Ovary (tissue), 9 donors: ENCODE data around the gene DAB2IP. TPM values are rescaled to one million over a fixed set of nuclear protein-coding genes. Genes with fewer than 3 reads are reported as not detected.

Experiments used
- DNase-seq, 5 donors: peaks; one replicate each; pipeline ENCODE4 v3.0.0-alpha.2; 2019 to 2020
- H3K27ac ChIP-seq, 2 donors: fragments of 200-600 bp; one replicate each; pipeline versions ENCODE4 v1.5.1 to v1.8.0; 2019 to 2022
- H3K27me3 ChIP-seq: fragments of 200-600 bp; one replicate; pipeline ENCODE4 v1.8.0; 2022
- H3K36me3 ChIP-seq: fragments of 200-600 bp; sonication (generic); one replicate; pipeline ENCODE4 v1.5.1; 2019
- H3K4me1 ChIP-seq: one replicate; pipeline ENCODE4 v1.8.1; 2013; ENCODE audit warnings: mild to moderate bottlenecking, moderate library complexity; ENCODE audit not compliant: insufficient read depth
- H3K4me3 ChIP-seq: fragments of 200-600 bp; sonication (generic); one replicate; pipeline ENCODE4 v1.5.1; 2017
- H3K9me3 ChIP-seq, 2 donors: fragments of 200-600 bp in 1 of 2; sonication (generic) in 1 of 2; one replicate each; pipeline versions ENCODE4 v1.5.1 to v1.8.1; 2013 to 2019; ENCODE audit warnings: mild to moderate bottlenecking in 1 of 2, moderate library complexity in 1 of 2
- CTCF ChIP-seq, 3 donors: fragments of 450-650 bp in 2 of 3; fragments of 200-600 bp in 1 of 3; IDR thresholded peaks; one replicate each; pipeline versions ENCODE4 v1.5.1 to v1.8.0; 2016 to 2022; ENCODE audit warnings: antibody characterized with exemption in 3 of 3, mild to moderate bottlenecking in 1 of 3
- EP300 ChIP-seq: sonication (generic); formaldehyde crosslinking; IDR thresholded peaks from one replicate; pipeline ENCODE4 v1.6.1; 2017; ENCODE audit warnings: antibody characterized with exemption
- POLR2A ChIP-seq: fragments of 450-650 bp; IDR thresholded peaks from one replicate; pipeline ENCODE4 v1.6.1; 2017; ENCODE audit warnings: antibody characterized with exemption, mild to moderate bottlenecking, moderate library complexity
- WGBS, 3 donors: extraction: QIAGEN DNeasy Blood & Tissue Kit in 1 of 3; methylation state at CpG; one replicate each; pipeline versions ENCODE4 v1.1.5 to v1.1.7; 2013 to 2017; 5-methylcytosine and 5-hydroxymethylcytosine counted together
- intact Hi-C, 4 donors: fragments of 100-400 bp; cut with DNase I; formaldehyde crosslinking; loops; one replicate each; pipeline versions ENCODE4 v1.11.0 to v1.15.1; 2022 to 2023
- polyA plus RNA-seq, 2 donors: library from polyadenylated mRNA; stranded (reverse); fragments of 200-250 nt in 1 of 2; fragments of 350-450 nt in 1 of 2; fragmentation: Illumina TruSeq in 1 of 2; extraction: RNeasy Lipid Tissue Mini Kit (QIAGEN cat#74804) in 1 of 2; gene quantifications; one replicate each; pipeline ENCODE4 v1.2.3, GENCODE V29; 2013 to 2014
- total RNA-seq, 7 donors: library from RNA; depleted of rRNA in 2 of 7; stranded (reverse); fragments of >200 nt in 2 of 7; fragmentation: NEBNext Ultra II Directional in 3 of 7; extraction: Animal tissue kit (Norgen Biotek cat#: 25700) in 3 of 7; gene quantifications; one replicate each; pipeline versions ENCODE4 v1.1.0 to v1.2.4, GENCODE V29; 2016 to 2023
- donor health status: DM: no; HTN: no; CAD: no; lungs with moderate emphysema.
- donor health status: DM: no; HTN: no; CAD: no.
- donor health status: Bipolar disorder and iron deficiency.
- donor health status: DM: yes; HTN: yes; CAD: no.
- donor health status: DM: no; HTN: no; CAD: no.
- donor health status: DM: yes; HTN: yes; CAD: no.

DAB2IP gene
- total and polyA plus RNA-seq, 9 donors, result 9.3 to 95.0 (median 70.6) TPM

DNA sequence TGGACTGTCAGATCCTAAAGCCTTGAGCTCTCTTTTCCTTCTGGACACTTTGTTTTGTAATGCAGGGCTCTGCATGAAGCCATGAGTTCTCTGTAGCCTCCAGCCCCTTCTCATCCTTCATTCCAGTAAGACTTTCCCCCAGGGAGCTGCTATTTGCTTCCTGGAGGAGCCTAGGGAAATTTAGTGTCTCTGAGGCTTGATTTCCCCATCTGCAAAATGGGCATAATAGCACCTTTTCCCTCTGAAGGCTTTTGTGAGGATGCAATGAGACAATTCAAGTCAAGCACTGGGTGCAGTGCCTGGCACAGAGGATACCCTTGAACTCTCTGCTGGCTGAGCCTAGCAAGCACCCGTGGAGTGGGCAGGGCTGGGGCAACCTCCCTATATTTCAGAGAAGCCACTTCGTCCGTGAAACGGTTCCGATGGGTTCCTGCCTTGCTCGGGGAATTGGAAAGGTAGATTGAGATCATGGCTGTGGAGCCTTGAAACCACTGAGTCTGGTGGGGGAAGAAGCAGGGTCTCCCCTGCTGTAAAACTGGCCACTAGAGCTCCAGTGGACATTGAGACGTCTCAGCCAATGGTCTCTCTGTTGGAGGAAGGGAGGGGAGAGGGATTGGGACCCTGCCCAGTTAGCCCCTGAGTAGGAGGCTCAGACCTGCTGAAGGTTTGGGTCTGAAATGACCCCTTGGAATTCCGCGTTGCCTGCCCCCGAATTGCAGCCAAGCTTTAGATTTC lies 14.3 kb upstream of the DAB2IP start:
- DNase-seq, result peak in 1 of 5 donors; percentile 16
- Histone ChIP-seq H3K36me3 (no peaks in the 10 kb centered on the region), H3K27ac (no peak overlapping the region), H3K9me3 (no peaks in the 10 kb centered on the region), H3K4me1 (peaks cover 5% of the 10 kb centered on the region), H3K4me3 (no peak overlapping the region), H3K27me3 (no peaks in the 10 kb centered on the region)
- 65 to 73% (median 69%) methylated on average over 10 of the region's 10 CpGs for WGBS, 3 donors
- TF ChIP-seq CTCF (IDR thresholded peaks at IDR 0.05) (no peak), EP300 (no peak), POLR2A (no peak)
- intact Hi-C loops, result loop anchor here in 1 of 4 donors (5.0 kb wide), 1 partner anchor 355 kb away; no protein-coding TSS in a partner anchor

GRCh38 chr9:121637713-121638220 lies 13.7 kb upstream of the DAB2IP start:
- Histone ChIP-seq H3K27ac (no peak overlapping the region), H3K27me3 (no peaks in the 10 kb centered on the region), H3K4me1 (peaks cover 5% of the 10 kb centered on the region), H3K9me3 (no peaks in the 10 kb centered on the region), H3K36me3 (no peaks in the 10 kb centered on the region), H3K4me3 (no peak overlapping the region)
- intact Hi-C loops, result loop anchor here in 1 of 4 donors (5.0 kb wide), 1 partner anchor 355 kb away; no protein-coding TSS in a partner anchor
- WGBS, 3 donors, result 42 to 52% (median 49%) methylated on average over 8 of the region's 8 CpGs
- peak in 1 of 5 donors; percentile 22 for DNase-seq
- no peak for TF ChIP-seq EP300
- TF ChIP-seq CTCF (IDR thresholded peaks at IDR 0.05), result no peak

- no peak overlapping the region for H3K4me3 ChIP-seq
- no peaks in the 10 kb centered on the region for H3K27me3 ChIP-seq
- no peaks in the 10 kb centered on the region for H3K36me3 ChIP-seq
- WGBS, 3 donors, result 93 to 97% (median 95%) methylated on average over 8 of the region's 8 CpGs
- intact Hi-C loops, result loop anchor here in 1 of 4 donors (5.0 kb wide), 1 partner anchor 354 kb away; no protein-coding TSS in a partner anchor
- H3K27ac ChIP-seq, result no peak overlapping the region
- peaks cover 5% of the 10 kb centered on the region for H3K4me1 ChIP-seq
- H3K9me3 ChIP-seq, result no peaks in the 10 kb centered on the region
- TF ChIP-seq CTCF (IDR thresholded peaks at IDR 0.05) (no peak), POLR2A (no peak), EP300 (no peak)
- no peak for DNase-seq
Observed at GRCh38 chr9:121638399-121638798, 13.0 kb upstream of the DAB2IP start.

- DNase-seq, result no peak
- Histone ChIP-seq H3K9me3 (no peaks in the 10 kb centered on the region), H3K4me1 (peaks cover 5% of the 10 kb centered on the region), H3K27me3 (no peaks in the 10 kb centered on the region), H3K27ac (no peak overlapping the region), H3K36me3 (no peaks in the 10 kb centered on the region), H3K4me3 (no peak overlapping the region)
- TF ChIP-seq EP300 (no peak), CTCF (IDR thresholded peaks at IDR 0.05) (no peak), POLR2A (no peak)
- WGBS, 3 donors, result 92 to 95% (median 95%) methylated on average over 5 of the region's 5 CpGs
- intact Hi-C loops, result loop anchor here in 1 of 4 donors (5.0 kb wide), 1 partner anchor 353 kb away; no protein-coding TSS in a partner anchor
Observed at GRCh38 chr9:121638901-121639592, 12.4 kb upstream of the DAB2IP start.
